ENCODE measurements around the gene MISP.

- TF ChIP-seq CTCF (IDR thresholded peaks at IDR 0.05) (no peak), POLR2A (IDR thresholded peaks at IDR 0.05) (no peak)
Measured at GRCh38 chr19:751501-752341, 809 bp downstream of the MISP start.

Data from vagina (tissue), 2 donors.